Measurements from ENCODE around the gene DFFA. TPM values are rescaled to one million over a fixed set of nuclear protein-coding genes. Genes with fewer than 3 reads are reported as not detected.

DFFA gene
- polyA plus RNA-seq, 3 donors = 11.0 to 17.8 (median 17.3) TPM

DNA sequence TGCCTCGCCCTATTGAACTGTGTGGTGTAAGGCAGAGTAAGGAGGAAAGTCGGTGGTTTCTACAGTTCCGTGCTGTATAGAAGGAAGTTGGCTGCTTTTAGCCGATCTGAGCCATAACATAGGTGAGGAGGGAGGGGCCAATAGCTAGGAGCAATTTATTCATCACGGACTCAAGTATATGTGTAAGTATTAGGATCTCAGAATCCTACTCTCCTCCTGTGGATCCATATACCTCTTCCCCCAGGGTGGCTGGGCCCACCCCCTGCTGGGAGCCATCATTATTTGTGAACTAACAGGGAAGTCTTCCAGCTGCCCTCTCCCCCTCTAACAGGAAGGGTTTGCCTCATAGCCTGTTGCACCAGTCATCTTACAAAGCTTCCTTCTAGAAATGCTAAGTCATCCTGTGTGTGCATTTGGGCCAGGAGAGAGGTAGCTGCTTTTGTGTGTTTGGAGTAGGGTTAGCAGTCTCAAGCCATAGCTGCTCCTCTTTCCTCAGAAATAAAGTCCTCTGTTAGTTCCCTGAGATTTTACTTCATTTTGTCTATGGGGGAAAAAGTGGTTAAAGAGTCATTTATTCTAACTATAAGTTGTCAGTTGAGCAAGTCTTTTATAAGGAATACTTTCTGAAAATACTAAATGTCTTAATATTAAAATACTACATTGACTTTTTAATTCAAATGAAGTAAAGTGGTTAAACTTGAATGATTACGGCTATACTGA lies 57.0 kb downstream of the DFFA start:
- Histone ChIP-seq H3K36me3 (replicated peaks in 1 of 2; ENCODE audit: control insufficient read depth in 1 of 2, insufficient read depth in 2 of 2, low read length in 2 of 2) (peaks cover 75 to 80% of the 10 kb centered on the region in 2 donors), H3K27ac (ENCODE audit: low read depth in 1 of 2, low read length in 2 of 2) (peak overlapping the region; percentile 76 to 88), H3K4me1 (ENCODE audit: control insufficient read depth in 1 of 2, insufficient read depth in 2 of 2, low read length in 2 of 2) (peaks cover 33 to 42% of the 10 kb centered on the region in 2 donors), H3K4me2 (replicated peaks; ENCODE audit: extremely low read depth, low read length, poor library complexity, severe bottlenecking) (peak overlapping the region; percentile 61), H3K27me3 (ENCODE audit: control insufficient read depth in 2 of 2, insufficient read depth in 2 of 2, low read length in 2 of 2) (no peaks in the 10 kb centered on the region), H2AFZ (ENCODE audit: insufficient read depth, low read depth, low read length, poor library complexity, severe bottlenecking) (peak overlapping the region; percentile 55), H3K9ac (ENCODE audit: insufficient read depth, low read length, poor library complexity, severe bottlenecking) (no peak overlapping the region), H3K4me3 (replicated peaks in 1 of 3; ENCODE audit: low read depth in 2 of 3, low read length in 3 of 3) (peak overlapping the region in 2 of 3 experiments; percentile 34 to 61), H3K9me3 (replicated peaks in 1 of 2; ENCODE audit: control insufficient read depth in 1 of 2, insufficient read depth in 1 of 2, low read length in 2 of 2) (no peaks in the 10 kb centered on the region), H3K79me2 (ENCODE audit: insufficient read depth, low read length) (peaks cover 55% of the 10 kb centered on the region), H4K20me1 (ENCODE audit: insufficient read depth, low read length) (peaks cover 11% of the 10 kb centered on the region)
- no peaks in the 10 kb centered on the region for H3K9me3 Mint-ChIP-seq
- no peaks in the 10 kb centered on the region for H3K27me3 Mint-ChIP-seq (ENCODE audit: low read depth in 3 of 3)
- H3K27ac Mint-ChIP-seq = peak overlapping the region; percentile 93 to 99 (median 97)
- H3K36me3 Mint-ChIP-seq = peaks cover 75 to 85% of the 10 kb centered on the region in 2 donors
- H3K4me1 Mint-ChIP-seq = peaks cover 33% of the 10 kb centered on the region
- peak; percentile 78 to 92 (median 91) for DNase-seq
- WGBS (ENCODE audit: insufficient coverage) = no CpG with 5 or more reads among the region's 6 CpGs
- peak overlapping the region; percentile 68 to 87 for H3K4me3 Mint-ChIP-seq
- intact Hi-C loops (cut with micrococcal nuclease) = loop anchor here in 1 of 2 donors (2.0 to 10.0 kb wide), 3 partner anchors 13 to 201 kb away; partner anchors contain the start of genes KIF1B and PGD
- TF ChIP-seq, protein P1, sequence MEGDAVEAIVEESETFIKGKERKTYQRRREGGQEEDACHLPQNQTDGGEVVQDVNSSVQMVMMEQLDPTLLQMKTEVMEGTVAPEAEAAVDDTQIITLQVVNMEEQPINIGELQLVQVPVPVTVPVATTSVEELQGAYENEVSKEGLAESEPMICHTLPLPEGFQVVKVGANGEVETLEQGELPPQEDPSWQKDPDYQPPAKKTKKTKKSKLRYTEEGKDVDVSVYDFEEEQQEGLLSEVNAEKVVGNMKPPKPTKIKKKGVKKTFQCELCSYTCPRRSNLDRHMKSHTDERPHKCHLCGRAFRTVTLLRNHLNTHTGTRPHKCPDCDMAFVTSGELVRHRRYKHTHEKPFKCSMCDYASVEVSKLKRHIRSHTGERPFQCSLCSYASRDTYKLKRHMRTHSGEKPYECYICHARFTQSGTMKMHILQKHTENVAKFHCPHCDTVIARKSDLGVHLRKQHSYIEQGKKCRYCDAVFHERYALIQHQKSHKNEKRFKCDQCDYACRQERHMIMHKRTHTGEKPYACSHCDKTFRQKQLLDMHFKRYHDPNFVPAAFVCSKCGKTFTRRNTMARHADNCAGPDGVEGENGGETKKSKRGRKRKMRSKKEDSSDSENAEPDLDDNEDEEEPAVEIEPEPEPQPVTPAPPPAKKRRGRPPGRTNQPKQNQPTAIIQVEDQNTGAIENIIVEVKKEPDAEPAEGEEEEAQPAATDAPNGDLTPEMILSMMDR (IDR thresholded peaks at IDR 0.05) = peak; percentile 11

DNA sequence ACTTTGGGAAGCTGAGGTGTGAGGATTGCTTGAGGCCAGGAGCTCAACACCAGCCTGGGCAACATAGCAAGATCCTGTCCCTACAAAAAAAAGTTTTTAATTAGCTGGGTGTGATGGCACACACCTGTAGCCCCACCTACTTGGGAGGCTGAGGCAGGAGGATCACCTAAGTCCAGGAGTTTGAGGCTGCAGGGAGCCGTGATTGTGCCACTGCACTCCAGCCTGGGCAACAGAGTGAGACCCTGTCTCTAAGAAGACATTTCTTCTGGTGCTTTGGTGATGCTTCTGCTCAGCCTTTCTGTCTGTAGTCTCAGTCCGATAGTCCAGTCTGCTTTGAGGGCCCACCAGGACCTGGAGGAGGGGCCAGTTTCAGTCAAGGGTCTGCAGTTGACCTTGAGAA lies 65.1 kb downstream of the DFFA start:
- H3K36me3 Mint-ChIP-seq = peaks cover 85 to 98% of the 10 kb centered on the region in 2 donors
- Histone ChIP-seq H3K4me1 (ENCODE audit: control insufficient read depth in 1 of 2, insufficient read depth in 2 of 2, low read length in 2 of 2) (no peaks in the 10 kb centered on the region), H2AFZ (ENCODE audit: insufficient read depth, low read depth, low read length, poor library complexity, severe bottlenecking) (no peak overlapping the region), H4K20me1 (ENCODE audit: insufficient read depth, low read length) (peaks cover 79% of the 10 kb centered on the region), H3K27ac (ENCODE audit: low read depth in 1 of 2, low read length in 2 of 2) (peak overlapping the region in 1 of 2 donors; percentile 61), H3K36me3 (replicated peaks in 1 of 2; ENCODE audit: control insufficient read depth in 1 of 2, insufficient read depth in 2 of 2, low read length in 2 of 2) (peaks cover 95 to 100% of the 10 kb centered on the region in 2 donors), H3K4me2 (replicated peaks; ENCODE audit: extremely low read depth, low read length, poor library complexity, severe bottlenecking) (no peak overlapping the region), H3K79me2 (ENCODE audit: insufficient read depth, low read length) (peaks cover 96% of the 10 kb centered on the region), H3K9me3 (replicated peaks in 1 of 2; ENCODE audit: control insufficient read depth in 1 of 2, insufficient read depth in 1 of 2, low read length in 2 of 2) (no peaks in the 10 kb centered on the region), H3K9ac (ENCODE audit: insufficient read depth, low read length, poor library complexity, severe bottlenecking) (no peak overlapping the region), H3K27me3 (ENCODE audit: control insufficient read depth in 2 of 2, insufficient read depth in 2 of 2, low read length in 2 of 2) (no peaks in the 10 kb centered on the region), H3K4me3 (replicated peaks in 1 of 3; ENCODE audit: low read depth in 2 of 3, low read length in 3 of 3) (no peak overlapping the region)
- peak overlapping the region in 4 of 7 donors; percentile 33 to 85 (median 71) for H3K27ac Mint-ChIP-seq
- TF ChIP-seq, protein P1 (IDR thresholded peaks at IDR 0.05) = no peak
- no peak overlapping the region for H3K4me3 Mint-ChIP-seq
- intact Hi-C loops (cut with micrococcal nuclease) = no loop called here
- no peaks in the 10 kb centered on the region for H3K9me3 Mint-ChIP-seq
- no peaks in the 10 kb centered on the region for H3K27me3 Mint-ChIP-seq (ENCODE audit: low read depth in 3 of 3)
- no peak for DNase-seq
- 96% methylated on average over 2 of the region's 2 CpGs for WGBS (ENCODE audit: insufficient coverage)
- H3K4me1 Mint-ChIP-seq = peaks cover 4% of the 10 kb centered on the region

Other genes with a start within 250 kb of the DFFA start
- gene PGD, start 73.5 kb downstream of the DFFA start, polyA plus RNA-seq = 100 to 1,000 TPM; 173 to 509 (median 471) TPM
- gene CENPS, start 42.1 kb downstream of the DFFA start, polyA plus RNA-seq = 1 to 10 TPM in 2 of 3 donors, under 1 TPM in 1; 0.48 to 3.5 (median 2.5) TPM
- not detected for gene CORT, start 22.5 kb downstream of the DFFA start, polyA plus RNA-seq
- 1 to 10 TPM; 2.2 to 8.8 (median 2.7) TPM for gene PEX14, start 2.4 kb upstream of the DFFA start, polyA plus RNA-seq

All from CD14-positive monocyte (primary cell).